SK-N-SH (cell line): Measurements from ENCODE around the gene HLF. TPM values are rescaled to one million over a fixed set of nuclear protein-coding genes. Genes with fewer than 3 reads are reported as not detected.

Source experiments
- CTCF ChIA-PET: fragments of 300-600, 350-600 bp; formaldehyde crosslinking; extraction: SDS; loops from one replicate; lab custom pipeline; 2021; lab: Yijun Ruan, JAX
- POLR2A ChIA-PET: fragments of 350-600 bp; sonication (Branson Sonifier 250); formaldehyde crosslinking; extraction: SDS; loops from one replicate; lab custom pipeline; 2020; ENCODE audit warnings: antibody characterized with exemption, inconsistent platforms; lab: Yijun Ruan, JAX
- DNase-seq: peaks from one replicate; pipeline ENCODE4 v3.0.0; 2012
- H2AFZ ChIP-seq: fragments of 200-600 bp; sonication (generic); 2 replicates; pipeline ENCODE4 v1.8.1; 2016; ENCODE audit warnings: antibody characterized with exemption, mild to moderate bottlenecking, low read depth
- H3F3A ChIP-seq: fragments of 200-600 bp; sonication (generic); replicated peaks from 2 replicates; pipeline ENCODE3; 2016; ENCODE audit warnings: antibody characterized with exemption, mild to moderate bottlenecking; ENCODE audit not compliant: insufficient read depth
- H3K27ac ChIP-seq, 2 experiments: fragments of 200-500 bp in 1 of 2; fragments of 200-600 bp in 1 of 2; sonication (Bioruptor generic) in 1 of 2; sonication (generic), shearing (Covaris generic) in 1 of 2; 2 replicates each; pipeline versions ENCODE4 v1.5.1 to v1.6.1; 2014 to 2016; ENCODE audit warnings: low read depth in 2 of 2, inconsistent platforms in 1 of 2, low read length in 1 of 2, mild to moderate bottlenecking in 1 of 2, mixed read lengths in 1 of 2
- H3K27me3 ChIP-seq: fragments of 200-600 bp; sonication (generic), shearing (Covaris generic); 2 replicates; pipeline ENCODE4 v1.6.1; 2016; ENCODE audit warnings: mixed run types; ENCODE audit not compliant: insufficient read depth
- H3K36me3 ChIP-seq, 2 experiments: fragments of 200-500 bp in 1 of 2; fragments of 200-600 bp in 1 of 2; sonication (Bioruptor generic) in 1 of 2; sonication (generic) in 1 of 2; replicated peaks in 1 of 2; 2 replicates each; pipeline versions ENCODE3 to v1.5.1; 2014 to 2016; ENCODE audit warnings: low read length in 1 of 2, mild to moderate bottlenecking in 1 of 2; ENCODE audit not compliant: insufficient read depth in 2 of 2, control insufficient read depth in 1 of 2
- H3K4me1 ChIP-seq, 2 experiments: fragments of 200-500 bp in 1 of 2; fragments of 200-600 bp in 1 of 2; sonication (Bioruptor generic) in 1 of 2; sonication (generic), shearing (Covaris generic) in 1 of 2; 2 replicates each; pipeline versions ENCODE4 v1.5.1 to v1.6.1; 2014 to 2016; ENCODE audit warnings: low read depth in 1 of 2, low read length in 1 of 2, mixed run types in 1 of 2; ENCODE audit not compliant: insufficient read depth in 2 of 2, control insufficient read depth in 1 of 2
- H3K4me2 ChIP-seq: fragments of 200-600 bp; sonication (generic), shearing (Covaris generic); 2 replicates; pipeline ENCODE4 v1.6.1; 2017; ENCODE audit warnings: mixed run types
- H3K4me3 ChIP-seq, 2 experiments: fragments of 200-500 bp in 1 of 2; fragments of 200-600 bp in 1 of 2; sonication (Bioruptor generic) in 1 of 2; sonication (generic), shearing (Covaris generic) in 1 of 2; 2 replicates each; pipeline versions ENCODE4 v1.5.1 to v1.8.1; 2014 to 2016; ENCODE audit warnings: low read depth in 2 of 2, inconsistent platforms in 1 of 2, low read length in 1 of 2, mild to moderate bottlenecking in 1 of 2, mixed read lengths in 1 of 2, moderate library complexity in 1 of 2
- H3K79me2 ChIP-seq: fragments of 200-600 bp; sonication (generic); 2 replicates; pipeline ENCODE4 v1.8.1; 2017; ENCODE audit warnings: mild to moderate bottlenecking; ENCODE audit not compliant: insufficient read depth
- H3K9ac ChIP-seq: fragments of 200-600 bp; sonication (generic); 2 replicates; pipeline ENCODE4 v1.6.1; 2017; ENCODE audit warnings: mixed run types
- H3K9me2 ChIP-seq: fragments of 200-600 bp; sonication (generic); 2 replicates; pipeline ENCODE4 v1.6.1; 2017; ENCODE audit warnings: mixed run types
- H3K9me3 ChIP-seq: fragments of 200-600 bp; sonication (generic); 2 replicates; pipeline ENCODE4 v1.6.1; 2017; ENCODE audit warnings: mixed run types, mild to moderate bottlenecking, moderate library complexity
- H4K20me1 ChIP-seq: fragments of 200-600 bp; sonication (generic); 2 replicates; pipeline ENCODE4 v1.6.1; 2017; ENCODE audit warnings: mild to moderate bottlenecking, mixed run types; ENCODE audit not compliant: insufficient read depth
- CHD2 ChIP-seq: fragments of 150-350 bp; IDR thresholded peaks from 2 replicates; pipeline ENCODE4 v1.6.1; 2018; ENCODE audit warnings: low read length; ENCODE audit not compliant: partially characterized antibody
- EP300 ChIP-seq, 2 experiments: IDR thresholded peaks; 2 replicates each; pipeline versions ENCODE4 v1.4.0 to v1.6.1; 2012; ENCODE audit warnings: borderline replicate concordance in 1 of 2, low read depth in 1 of 2, low read length in 1 of 2
- FOSL2 ChIP-seq: IDR thresholded peaks from 2 replicates; pipeline ENCODE4 v1.4.0; 2012; ENCODE audit warnings: low read depth, mild to moderate bottlenecking, moderate library complexity, borderline replicate concordance
- FOXJ3 ChIP-seq: sonication (generic); formaldehyde crosslinking; IDR thresholded peaks from 2 replicates; pipeline ENCODE4 v1.5.1; 2020; ENCODE audit warnings: mild to moderate bottlenecking, missing genetic modification reagents
- FOXM1 ChIP-seq: IDR thresholded peaks from 2 replicates; pipeline ENCODE4 v1.4.0; 2012; ENCODE audit warnings: low read depth, mild to moderate bottlenecking
- GATA2 ChIP-seq: sonication (generic); formaldehyde crosslinking; IDR thresholded peaks from 2 replicates; pipeline ENCODE4 v1.5.0; 2020; ENCODE audit warnings: mild to moderate bottlenecking, missing genetic modification reagents
- JUND ChIP-seq: IDR thresholded peaks from 2 replicates; pipeline ENCODE4 v1.4.0; 2012
- MEF2A ChIP-seq: IDR thresholded peaks from 2 replicates; pipeline ENCODE4 v1.4.0; 2012; ENCODE audit warnings: low read depth, borderline replicate concordance
- NFIC ChIP-seq: IDR thresholded peaks from 2 replicates; pipeline ENCODE4 v1.4.0; 2012; ENCODE audit warnings: borderline replicate concordance
- RAD21 ChIP-seq: IDR thresholded peaks from 2 replicates; pipeline ENCODE4 v1.6.1; 2012; ENCODE audit warnings: mild to moderate bottlenecking, low read length
- RCOR1 ChIP-seq: fragments of 150-350 bp; IDR thresholded peaks from 2 replicates; pipeline ENCODE4 v1.6.1; 2017; ENCODE audit warnings: antibody characterized with exemption, low read length
- RFX5 ChIP-seq: IDR thresholded peaks from 2 replicates; pipeline ENCODE4 v1.6.1; 2012; ENCODE audit warnings: mild to moderate bottlenecking, improper control_type of control experiment, low read length
- SIN3A ChIP-seq: IDR thresholded peaks from 2 replicates; pipeline ENCODE4 v1.6.1; 2012; ENCODE audit warnings: low read depth, mild to moderate bottlenecking, low read length, moderate library complexity, borderline replicate concordance
- WGBS: methylation state at CpG from one replicate; pipeline ENCODE4 v1.1.6; 2017; ENCODE audit warnings: low lambda C conversion rate; 5-methylcytosine and 5-hydroxymethylcytosine counted together
- polyA plus RNA-seq, 3 experiments: library from polyadenylated mRNA; depleted of rRNA; stranded (reverse); fragments of >200 nt; gene quantifications; 2 replicates each; pipeline ENCODE4 v1.2.3, GENCODE V29; 2012
- TF ChIP-seq, protein P1 (sequence below): fragments of 200-600 bp; sonication (generic); IDR thresholded peaks from 2 replicates; pipeline ENCODE4 v1.6.1; 2017; ENCODE audit warnings: antibody characterized with exemption, mild to moderate bottlenecking, moderate library complexity
- TF ChIP-seq, protein P2 (sequence below): fragments of 150-350 bp; IDR thresholded peaks from 2 replicates; pipeline ENCODE4 v1.6.1; 2016; ENCODE audit warnings: mild to moderate bottlenecking, low read depth, low read length
- TF ChIP-seq, protein P3 (sequence below): IDR thresholded peaks from 2 replicates; pipeline ENCODE4 v1.4.0; 2012; ENCODE audit warnings: low read depth
- TF ChIP-seq, protein P4 (sequence below): IDR thresholded peaks from 2 replicates; pipeline ENCODE4 v1.4.0; 2012; ENCODE audit warnings: low read depth, borderline replicate concordance

The HLF gene
- polyA plus RNA-seq, 1 of the 3 experiments (the other 2 are of a cell fraction) = 0.03 TPM

DNA sequence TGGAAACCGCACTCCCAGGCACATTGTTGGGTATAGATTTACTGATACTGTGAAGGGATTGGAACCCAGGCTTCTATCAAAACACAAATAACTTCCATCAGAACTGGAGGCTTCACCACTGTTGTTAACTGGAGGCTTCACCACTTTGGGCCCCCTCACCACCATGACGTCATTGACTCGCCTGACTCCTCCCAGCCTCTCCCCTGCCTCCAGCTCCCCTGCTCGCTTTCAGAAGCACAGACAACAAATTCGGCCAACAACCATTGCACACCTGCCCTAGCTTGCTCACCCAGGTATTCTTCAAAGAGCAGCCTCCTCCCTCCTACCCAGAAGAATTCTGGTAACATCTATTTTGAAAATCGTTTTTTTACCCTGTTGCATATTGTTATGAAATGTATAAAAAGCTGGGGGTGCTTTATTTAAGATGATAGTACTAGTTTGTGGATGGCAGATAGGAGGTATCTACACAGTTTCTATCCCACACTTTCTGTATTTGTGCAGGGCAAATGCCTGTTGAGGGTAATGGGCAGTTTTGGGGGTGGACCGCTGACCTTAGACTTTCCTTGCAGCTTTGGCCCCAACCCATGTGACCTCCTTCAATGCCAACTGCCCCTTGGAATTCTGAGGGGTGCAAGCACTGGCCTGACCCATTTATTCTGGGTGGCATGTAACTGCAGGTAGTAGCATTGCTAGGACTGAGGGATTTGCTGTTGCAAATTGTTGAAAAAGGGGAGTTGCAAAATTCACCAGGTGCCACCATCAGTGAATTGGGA lies 54.1 kb downstream of the HLF start:
- POLR2A ChIA-PET = no interaction called here
- TF ChIP-seq NFIC (no peak), CHD2 (no peak), EP300 (IDR thresholded peaks at IDR 0.05; ENCODE audit: borderline replicate concordance in 1 of 2, low read depth in 1 of 2, low read length in 1 of 2) (no peak), GATA2 (no peak), FOXJ3 (CRISPR knock-in tag) (no peak), MEF2A (no peak), SIN3A (no peak), JUND (no peak), RFX5 (no peak)
- TF ChIP-seq, protein P1, sequence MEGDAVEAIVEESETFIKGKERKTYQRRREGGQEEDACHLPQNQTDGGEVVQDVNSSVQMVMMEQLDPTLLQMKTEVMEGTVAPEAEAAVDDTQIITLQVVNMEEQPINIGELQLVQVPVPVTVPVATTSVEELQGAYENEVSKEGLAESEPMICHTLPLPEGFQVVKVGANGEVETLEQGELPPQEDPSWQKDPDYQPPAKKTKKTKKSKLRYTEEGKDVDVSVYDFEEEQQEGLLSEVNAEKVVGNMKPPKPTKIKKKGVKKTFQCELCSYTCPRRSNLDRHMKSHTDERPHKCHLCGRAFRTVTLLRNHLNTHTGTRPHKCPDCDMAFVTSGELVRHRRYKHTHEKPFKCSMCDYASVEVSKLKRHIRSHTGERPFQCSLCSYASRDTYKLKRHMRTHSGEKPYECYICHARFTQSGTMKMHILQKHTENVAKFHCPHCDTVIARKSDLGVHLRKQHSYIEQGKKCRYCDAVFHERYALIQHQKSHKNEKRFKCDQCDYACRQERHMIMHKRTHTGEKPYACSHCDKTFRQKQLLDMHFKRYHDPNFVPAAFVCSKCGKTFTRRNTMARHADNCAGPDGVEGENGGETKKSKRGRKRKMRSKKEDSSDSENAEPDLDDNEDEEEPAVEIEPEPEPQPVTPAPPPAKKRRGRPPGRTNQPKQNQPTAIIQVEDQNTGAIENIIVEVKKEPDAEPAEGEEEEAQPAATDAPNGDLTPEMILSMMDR = no peak
- TF ChIP-seq, protein P2, sequence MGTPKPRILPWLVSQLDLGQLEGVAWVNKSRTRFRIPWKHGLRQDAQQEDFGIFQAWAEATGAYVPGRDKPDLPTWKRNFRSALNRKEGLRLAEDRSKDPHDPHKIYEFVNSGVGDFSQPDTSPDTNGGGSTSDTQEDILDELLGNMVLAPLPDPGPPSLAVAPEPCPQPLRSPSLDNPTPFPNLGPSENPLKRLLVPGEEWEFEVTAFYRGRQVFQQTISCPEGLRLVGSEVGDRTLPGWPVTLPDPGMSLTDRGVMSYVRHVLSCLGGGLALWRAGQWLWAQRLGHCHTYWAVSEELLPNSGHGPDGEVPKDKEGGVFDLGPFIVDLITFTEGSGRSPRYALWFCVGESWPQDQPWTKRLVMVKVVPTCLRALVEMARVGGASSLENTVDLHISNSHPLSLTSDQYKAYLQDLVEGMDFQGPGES = no peak
- TF ChIP-seq, protein P3, sequence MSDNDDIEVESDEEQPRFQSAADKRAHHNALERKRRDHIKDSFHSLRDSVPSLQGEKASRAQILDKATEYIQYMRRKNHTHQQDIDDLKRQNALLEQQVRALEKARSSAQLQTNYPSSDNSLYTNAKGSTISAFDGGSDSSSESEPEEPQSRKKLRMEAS = no peak
- TF ChIP-seq, all 33 proteins: peak for 0
- DNase-seq = no peak
- no peaks in the 10 kb centered on the region for H3K36me3 ChIP-seq
- no peaks in the 10 kb centered on the region for H3K9me3 ChIP-seq
- H3K4me3 ChIP-seq = no peak overlapping the region
- H2AFZ ChIP-seq = no peak overlapping the region
- H3K4me1 ChIP-seq = no peaks in the 10 kb centered on the region
- H3K9ac ChIP-seq = no peak overlapping the region
- no peaks in the 10 kb centered on the region for H3K27me3 ChIP-seq
- WGBS = 57% methylated on average over 7 of the region's 7 CpGs
- H4K20me1 ChIP-seq = no peaks in the 10 kb centered on the region
- no peaks in the 10 kb centered on the region for H3K9me2 ChIP-seq
- H3K4me2 ChIP-seq = no peak overlapping the region
- no peak overlapping the region for H3K27ac ChIP-seq
- no peaks in the 10 kb centered on the region for H3K79me2 ChIP-seq
- CTCF ChIA-PET = interaction anchor here (0.6 to 0.9 kb wide), 2 partner anchors 103 to 313 kb away, joined by 3 read pairs; no protein-coding TSS in a partner anchor
- H3F3A ChIP-seq = no peaks in the 10 kb centered on the region

DNA sequence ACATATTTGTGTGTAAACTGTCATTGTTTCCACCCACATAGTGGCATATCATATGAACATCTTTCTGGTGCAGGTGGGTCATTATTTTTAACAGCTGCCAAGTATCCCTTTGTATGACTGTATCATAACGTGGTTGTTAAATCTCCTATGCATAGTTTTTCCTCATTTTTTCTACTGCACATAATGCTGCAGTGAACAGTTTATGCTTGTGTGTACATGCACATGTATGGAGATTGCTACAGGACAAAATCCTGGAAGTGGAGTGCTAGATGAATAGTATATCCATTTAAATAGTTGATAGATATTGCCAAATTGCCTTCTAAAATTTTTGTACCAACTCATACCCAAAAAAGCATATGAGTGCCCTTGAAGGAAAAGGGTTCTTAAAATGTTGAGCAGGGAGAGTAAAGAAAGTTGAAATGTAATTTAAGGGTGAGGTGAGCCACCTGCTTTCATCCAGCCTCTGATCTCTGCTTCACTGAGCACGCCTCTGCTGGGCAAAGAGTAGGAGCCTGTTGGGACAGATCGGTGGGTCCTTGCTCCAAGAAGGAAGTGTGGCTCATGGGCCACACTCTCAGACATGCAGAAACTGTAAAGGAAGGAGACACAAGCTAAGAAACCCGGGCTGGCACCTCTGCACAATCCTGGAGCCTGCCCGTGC lies 55.3 kb downstream of the HLF start:
- H3K4me2 ChIP-seq = no peak overlapping the region
- no peaks in the 10 kb centered on the region for H3F3A ChIP-seq
- TF ChIP-seq GATA2 = no peak
- TF ChIP-seq FOXJ3 (CRISPR knock-in tag) = no peak
- TF ChIP-seq, protein P1 = no peak
- TF ChIP-seq JUND = no peak
- no peak for TF ChIP-seq RCOR1
- TF ChIP-seq FOXM1 = no peak
- no peak for TF ChIP-seq EP300 (IDR thresholded peaks at IDR 0.05; ENCODE audit: borderline replicate concordance in 1 of 2, low read depth in 1 of 2, low read length in 1 of 2)
- TF ChIP-seq, protein P4, sequence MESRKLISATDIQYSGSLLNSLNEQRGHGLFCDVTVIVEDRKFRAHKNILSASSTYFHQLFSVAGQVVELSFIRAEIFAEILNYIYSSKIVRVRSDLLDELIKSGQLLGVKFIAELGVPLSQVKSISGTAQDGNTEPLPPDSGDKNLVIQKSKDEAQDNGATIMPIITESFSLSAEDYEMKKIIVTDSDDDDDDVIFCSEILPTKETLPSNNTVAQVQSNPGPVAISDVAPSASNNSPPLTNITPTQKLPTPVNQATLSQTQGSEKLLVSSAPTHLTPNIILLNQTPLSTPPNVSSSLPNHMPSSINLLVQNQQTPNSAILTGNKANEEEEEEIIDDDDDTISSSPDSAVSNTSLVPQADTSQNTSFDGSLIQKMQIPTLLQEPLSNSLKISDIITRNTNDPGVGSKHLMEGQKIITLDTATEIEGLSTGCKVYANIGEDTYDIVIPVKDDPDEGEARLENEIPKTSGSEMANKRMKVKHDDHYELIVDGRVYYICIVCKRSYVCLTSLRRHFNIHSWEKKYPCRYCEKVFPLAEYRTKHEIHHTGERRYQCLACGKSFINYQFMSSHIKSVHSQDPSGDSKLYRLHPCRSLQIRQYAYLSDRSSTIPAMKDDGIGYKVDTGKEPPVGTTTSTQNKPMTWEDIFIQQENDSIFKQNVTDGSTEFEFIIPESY = no peak
- TF ChIP-seq RAD21 = no peak
- TF ChIP-seq FOSL2 = no peak
- no peaks in the 10 kb centered on the region for H3K9me2 ChIP-seq
- ChIA-PET CTCF (interaction anchor here (2.2 kb wide), 1 partner anchor 28 kb away, joined by 6 read pairs; no protein-coding TSS in a partner anchor), POLR2A (no interaction called here)
- no peaks in the 10 kb centered on the region for H3K27me3 ChIP-seq
- H3K36me3 ChIP-seq = no peaks in the 10 kb centered on the region
- no peak overlapping the region for H2AFZ ChIP-seq
- no peaks in the 10 kb centered on the region for H3K79me2 ChIP-seq
- H3K4me3 ChIP-seq = no peak overlapping the region
- DNase-seq = no peak
- H3K9me3 ChIP-seq = no peaks in the 10 kb centered on the region
- 48% methylated on average over 5 of the region's 5 CpGs for WGBS
- no peaks in the 10 kb centered on the region for H4K20me1 ChIP-seq
- no peaks in the 10 kb centered on the region for H3K4me1 ChIP-seq
- H3K27ac ChIP-seq = no peak overlapping the region
- H3K9ac ChIP-seq = no peak overlapping the region
